Stimulated activated CD8-positive, alpha-beta memory T cell treated with anti-CD3 and anti-CD28 coated beads, Interleukin-15, amount 100 ng/mL, for 24 hours (primary cell): ENCODE data around the gene DNAJB2.
"Not testable (repeated sequence)": the region's sequence is repeated elsewhere in the genome, so short reads cannot be mapped to it uniquely, and the experiment has no call there.

Source experiments
- DNase-seq: peaks from one replicate; pipeline ENCODE4 v3.0.0-alpha.2; 2020; ENCODE audit warnings: low read depth

The DNAJB2 gene

GRCh38 chr2:219285373-219285735, 6.2 kb downstream of the DNAJB2 start:
- DNase-seq: no peak

DNA sequence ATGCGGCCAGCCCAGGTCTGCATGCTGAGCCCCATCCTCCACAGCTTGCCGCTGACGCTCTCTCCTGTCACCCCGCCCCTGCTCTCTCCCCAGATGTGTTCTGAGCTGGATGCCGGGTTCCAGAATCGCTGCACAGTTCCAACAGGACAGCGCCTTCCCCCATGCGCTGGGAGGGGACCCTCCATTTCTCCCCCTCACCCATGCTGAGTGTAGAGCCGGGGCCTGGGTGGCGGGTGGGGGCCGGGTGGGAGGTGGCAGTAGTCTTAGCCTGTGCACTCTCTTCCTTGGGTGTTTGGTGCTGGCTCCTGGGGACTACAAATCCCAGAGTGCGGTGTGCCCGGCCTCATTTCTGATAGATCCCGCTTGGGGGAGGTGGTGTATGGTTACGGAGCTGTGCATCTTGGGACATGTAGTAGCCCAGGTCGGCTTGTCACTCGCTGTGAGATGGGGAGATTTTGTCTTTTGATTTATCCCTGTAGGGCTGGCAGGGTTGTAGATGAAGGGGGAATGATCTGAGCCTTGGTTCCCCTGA, 6.8 kb downstream of the DNAJB2 start:
- no peak for DNase-seq

DNA sequence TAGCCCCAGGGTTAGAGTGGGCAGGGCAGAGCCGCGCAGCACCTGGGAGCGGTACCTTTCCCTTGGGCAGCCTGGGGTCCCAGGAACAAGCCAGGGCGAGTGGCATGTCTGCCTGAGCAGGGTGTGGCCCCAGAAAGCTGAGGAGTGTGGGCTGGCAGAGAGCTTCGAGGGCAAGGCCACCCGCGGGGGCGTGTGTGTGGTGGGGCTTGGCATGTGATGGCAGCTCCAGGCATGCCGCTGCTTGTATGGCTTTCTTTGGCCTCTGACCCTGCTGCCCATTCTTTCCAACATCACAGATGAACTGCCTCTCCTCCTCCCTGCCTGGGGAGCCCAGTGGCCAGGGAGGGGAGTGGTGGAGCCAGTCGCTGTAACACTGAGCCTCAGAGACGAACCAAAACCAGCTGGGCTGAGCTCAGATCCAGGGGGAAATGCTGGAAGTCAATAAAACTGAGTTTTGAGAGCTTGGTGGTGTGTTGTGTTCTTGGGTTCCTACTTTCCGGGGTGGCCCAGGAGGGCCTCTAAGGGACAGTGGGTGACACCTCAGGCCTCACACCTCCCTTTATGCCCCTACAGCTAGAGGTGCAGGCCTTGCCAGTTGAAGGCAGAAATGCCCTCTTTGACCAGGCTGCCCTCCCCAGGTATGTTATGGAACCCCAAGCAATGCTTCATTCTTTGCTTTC, 7.4 kb downstream of the DNAJB2 start:
- DNase-seq: no peak

GRCh38 chr2:219287116-219287440, 7.9 kb downstream of the DNAJB2 start:
- not testable (repeated sequence) for DNase-seq

- no peak for DNase-seq
Observed at GRCh38 chr2:219287580-219288265, 8.6 kb downstream of the DNAJB2 start.

DNA sequence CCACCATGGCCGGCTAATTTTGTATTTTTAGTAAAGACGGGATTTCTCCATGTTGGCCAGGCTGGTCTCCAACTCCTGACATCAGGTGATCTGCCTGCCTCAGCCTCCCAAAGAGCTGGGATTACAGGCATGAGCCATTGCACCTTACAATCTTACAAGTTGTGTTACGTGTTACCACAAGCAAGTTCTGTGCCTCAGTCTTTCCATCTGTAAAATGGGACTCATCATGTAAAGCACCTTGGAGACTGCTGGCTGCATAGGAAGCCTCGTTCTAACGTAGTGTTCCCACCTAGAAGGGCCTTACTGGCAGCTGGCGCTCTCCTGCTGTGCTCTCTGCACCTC, 10.0 kb downstream of the DNAJB2 start:
- no peak for DNase-seq

GRCh38 chr2:219289537-219290361, 10.6 kb downstream of the DNAJB2 start:
- DNase-seq: no peak

GRCh38 chr2:219290381-219291171, 11.4 kb downstream of the DNAJB2 start:
- DNase-seq: no peak

DNA sequence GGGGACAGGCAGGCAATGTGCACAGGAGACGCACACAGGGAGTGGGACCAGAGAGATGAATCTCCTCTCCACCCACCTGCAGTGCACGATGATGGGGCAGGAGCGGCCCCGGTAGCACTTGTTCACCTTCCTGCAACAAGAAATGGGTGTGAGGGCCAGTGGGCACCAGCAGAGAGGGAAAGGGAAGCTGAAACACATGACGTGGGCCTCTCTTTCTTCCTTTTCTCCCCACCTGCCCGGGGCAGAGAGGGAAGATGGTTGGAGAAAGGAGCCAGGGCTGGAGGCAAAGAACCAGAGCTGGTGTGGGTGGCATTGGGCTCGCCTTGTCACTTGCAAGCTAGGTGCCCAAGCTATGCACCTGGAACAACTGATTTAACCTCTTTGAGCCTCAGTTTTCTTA, 12.2 kb downstream of the DNAJB2 start:
- no peak for DNase-seq

DNA sequence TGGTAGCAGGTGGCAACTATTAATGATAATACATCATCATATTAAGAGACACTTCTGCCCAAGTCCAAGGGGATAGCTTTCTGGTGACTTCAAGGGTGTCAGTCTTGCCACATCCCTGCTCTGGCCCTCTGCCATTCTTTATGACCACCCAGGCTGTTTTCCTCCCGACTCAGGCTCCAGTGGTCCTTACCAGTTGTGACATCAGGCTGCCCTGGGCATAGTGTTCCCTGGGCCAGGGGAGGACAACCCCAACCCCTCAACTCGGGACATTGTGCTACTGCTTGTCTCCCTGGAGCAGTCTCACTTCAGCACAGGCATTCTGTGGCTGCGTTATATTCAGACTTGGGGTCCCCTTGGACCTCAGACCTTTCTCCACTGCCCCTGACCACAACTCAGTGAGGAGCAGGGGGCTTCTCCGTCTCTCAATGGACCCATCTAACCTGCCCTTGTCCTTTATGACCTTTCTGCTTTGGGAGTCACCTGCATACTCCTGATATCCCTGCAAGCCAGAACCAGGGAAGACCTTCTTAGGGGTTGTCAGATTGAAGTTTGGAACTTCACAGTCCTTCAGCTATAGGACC, 12.8 kb downstream of the DNAJB2 start:
- DNase-seq: no peak

GRCh38 chr2:219292616-219293015, 13.4 kb downstream of the DNAJB2 start:
- no peak for DNase-seq

DNA sequence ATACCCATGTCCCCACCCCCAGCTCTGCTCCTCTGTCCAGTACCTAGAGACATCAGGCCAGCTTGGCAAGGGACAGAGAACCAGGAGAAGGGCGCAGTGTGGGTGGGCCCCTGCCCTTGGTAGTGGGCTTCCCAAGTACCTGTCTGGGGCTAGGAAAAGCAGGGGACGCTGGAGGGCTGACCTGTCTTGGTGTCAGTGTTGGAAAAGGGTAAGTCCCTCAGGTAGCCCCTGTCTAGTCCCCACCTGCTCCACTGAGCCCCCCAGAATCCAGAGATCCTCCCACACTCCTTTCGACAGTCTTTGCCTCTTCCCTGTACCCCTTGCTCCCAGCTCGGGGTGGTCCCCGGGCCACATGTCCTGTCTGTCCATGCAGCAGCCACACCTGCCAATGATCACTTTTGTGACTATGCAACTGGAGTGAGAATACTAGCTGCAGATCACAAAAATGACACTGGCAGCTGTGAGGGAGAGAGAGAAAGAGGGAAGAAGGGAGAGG, 14.6 kb downstream of the DNAJB2 start:
- no peak for DNase-seq

GRCh38 chr2:219294356-219295351, 15.5 kb downstream of the DNAJB2 start:
- DNase-seq: peak; percentile 81

- DNase-seq: no peak
Observed at GRCh38 chr2:219296142-219296541, 17.0 kb downstream of the DNAJB2 start.

DNA sequence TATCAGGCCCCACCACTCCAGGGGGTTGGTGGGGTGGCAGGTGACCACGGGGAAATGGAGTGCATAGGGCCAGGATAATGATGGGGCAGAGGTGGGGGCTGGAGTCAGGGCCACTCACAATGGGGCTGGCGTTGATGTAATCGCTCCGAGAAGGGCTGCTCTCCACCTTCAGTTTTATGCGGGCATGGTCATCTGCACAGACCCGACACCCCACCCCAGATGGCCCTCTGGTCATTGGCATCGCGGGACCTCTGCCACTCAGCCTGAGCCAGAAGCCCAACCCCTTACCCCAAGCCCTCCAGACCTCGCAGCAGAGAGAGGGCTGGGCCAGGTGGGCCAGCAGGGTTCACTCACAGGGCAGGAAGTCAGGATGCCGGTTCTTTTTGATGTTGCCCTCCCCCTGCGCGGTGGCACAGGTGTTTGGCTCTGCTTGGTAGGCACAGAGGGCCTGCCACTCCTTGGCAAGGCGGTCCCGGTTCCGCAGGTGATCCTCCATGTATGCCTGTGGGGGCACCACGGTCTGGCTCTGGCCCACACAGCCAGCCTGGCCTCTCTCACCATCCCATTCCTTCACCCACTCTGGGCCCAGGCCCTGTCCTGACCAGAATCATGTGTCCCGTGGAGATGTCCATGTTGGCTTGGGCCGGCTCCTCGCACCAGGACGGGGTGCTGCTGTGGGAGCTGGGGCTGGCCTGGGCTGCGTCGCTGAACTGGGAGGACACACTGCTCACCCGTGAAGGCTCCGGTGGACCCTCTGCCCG, 17.6 kb downstream of the DNAJB2 start:
- no peak for DNase-seq

GRCh38 chr2:219297766-219298456, 18.7 kb downstream of the DNAJB2 start:
- no peak for DNase-seq

GRCh38 chr2:219298759-219299371, 19.7 kb downstream of the DNAJB2 start:
- peak; percentile 88 for DNase-seq

- DNase-seq: no peak
Observed at GRCh38 chr2:219299372-219299760, 20.2 kb downstream of the DNAJB2 start.

- no peak for DNase-seq
Observed at GRCh38 chr2:219300022-219300421, 20.9 kb downstream of the DNAJB2 start.
